Midbrain (tissue), 1 donor: Measurements from ENCODE around the gene ANKH.

Experiments used
- DNase-seq: peaks from one replicate; lab custom pipeline; 2025; lab: John Stamatoyannopoulos, UW

ANKH gene

GRCh38 chr5:14735944-14736343, 135.6 kb downstream of the ANKH start:
- no peak for DNase-seq

- DNase-seq: no peak
Measured at GRCh38 chr5:14734396-14734795, 137.2 kb downstream of the ANKH start.

- no peak for DNase-seq
Measured at GRCh38 chr5:14733661-14734060, 137.9 kb downstream of the ANKH start.

- DNase-seq: no peak
Measured at GRCh38 chr5:14732991-14733390, 138.6 kb downstream of the ANKH start.

- no peak for DNase-seq
Measured at GRCh38 chr5:14730881-14731280, 140.7 kb downstream of the ANKH start.

GRCh38 chr5:14730466-14730865, 141.1 kb downstream of the ANKH start:
- no peak for DNase-seq

- DNase-seq: no peak
Measured at GRCh38 chr5:14729448-14730385, 141.9 kb downstream of the ANKH start.

GRCh38 chr5:14728459-14728938, 143.1 kb downstream of the ANKH start:
- peak; percentile 84 for DNase-seq

- DNase-seq: no peak
Measured at GRCh38 chr5:14727928-14728458, 143.6 kb downstream of the ANKH start.

- peak; percentile 88 for DNase-seq
Measured at GRCh38 chr5:14727428-14727865, 144.1 kb downstream of the ANKH start.

GRCh38 chr5:14726066-14726838, 145.3 kb downstream of the ANKH start:
- DNase-seq: no peak

- DNase-seq: peak; percentile 18
Measured at GRCh38 chr5:14724633-14725032, 146.9 kb downstream of the ANKH start.

- no peak for DNase-seq
Measured at GRCh38 chr5:14723701-14724132, 147.9 kb downstream of the ANKH start.

- no peak for DNase-seq
Measured at GRCh38 chr5:14722923-14723322, 148.7 kb downstream of the ANKH start.

GRCh38 chr5:14721990-14722656, 149.5 kb downstream of the ANKH start:
- no peak for DNase-seq

GRCh38 chr5:14720236-14720923, 151.2 kb downstream of the ANKH start:
- DNase-seq: no peak

- DNase-seq: no peak
Measured at GRCh38 chr5:14718778-14719177, 152.8 kb downstream of the ANKH start.

- DNase-seq: no peak
Measured at GRCh38 chr5:14716755-14717752, 154.5 kb downstream of the ANKH start.

- DNase-seq: no peak
Measured at GRCh38 chr5:14715481-14715880, 156.1 kb downstream of the ANKH start.

- no peak for DNase-seq
Measured at GRCh38 chr5:14714706-14715105, 156.9 kb downstream of the ANKH start.
